Hepatocyte (in vitro differentiated cells): ENCODE measurements around the gene COL17A1.

Experiments
- CTCF ChIP-seq: fragments of 200-600 bp; sonication (generic); IDR thresholded peaks from 2 replicates; pipeline ENCODE4 v1.5.1; 2016; ENCODE audit warnings: antibody characterized with exemption, mild to moderate bottlenecking; ENCODE audit not compliant: poor library complexity
- EZH2 ChIP-seq: fragments of 200-600 bp; sonication (generic); IDR thresholded peaks from 2 replicates; pipeline ENCODE4 v1.6.1; 2016; ENCODE audit warnings: antibody characterized with exemption, mild to moderate bottlenecking, borderline replicate concordance

- TF ChIP-seq CTCF (no peak), EZH2 (no peak)
Measured at GRCh38 chr10:104032144-104032775, 53.4 kb downstream of the COL17A1 start.
